ENCODE results near the gene CTNS. TPM values are rescaled to one million over a fixed set of nuclear protein-coding genes. Genes with fewer than 3 reads are reported as not detected.

CTNS gene
- polyA plus RNA-seq, 1 donor (not counting 4 experiments of a cell fraction or from before 2014, with no cell fraction given): 7.4 TPM

- no peaks in the 10 kb centered on the region for H3K27me3 ChIP-seq (ENCODE audit: control insufficient read depth, extremely low read depth, insufficient read depth, low read length)
- H4K20me1 ChIP-seq (ENCODE audit: control insufficient read depth, extremely low read depth, insufficient read depth, low read length): no peaks in the 10 kb centered on the region
- no peak overlapping the region for H3K4me3 ChIP-seq (ENCODE audit: control insufficient read depth in 2 of 3, extremely low read depth in 1 of 3, insufficient read depth in 2 of 3, low read depth in 1 of 3, low read length in 3 of 3)
- no peak for FAIRE-seq
- no peak overlapping the region for H3K9ac ChIP-seq (ENCODE audit: control insufficient read depth, extremely low read depth, insufficient read depth, low read length)
- H2AFZ ChIP-seq (ENCODE audit: control insufficient read depth, low read length): no peak overlapping the region
- no peaks in the 10 kb centered on the region for H3K9me1 ChIP-seq (ENCODE audit: control insufficient read depth, extremely low read depth, insufficient read depth, low read length)
- no peak overlapping the region for H3K27ac ChIP-seq (ENCODE audit: control insufficient read depth, insufficient read depth, low read length)
- H3K36me3 ChIP-seq (ENCODE audit: control insufficient read depth in 2 of 2, extremely low read depth in 1 of 2, insufficient read depth in 2 of 2, low read length in 2 of 2): peaks cover 0 to 5% of the 10 kb centered on the region in 2 experiments
- no peaks in the 10 kb centered on the region for H3K4me1 ChIP-seq (ENCODE audit: control insufficient read depth, extremely low read depth, insufficient read depth, low read length)
- no peaks in the 10 kb centered on the region for H3K9me3 ChIP-seq (ENCODE audit: control insufficient read depth, low read depth, low read length)
- no peaks in the 10 kb centered on the region for H3K79me2 ChIP-seq (ENCODE audit: control insufficient read depth, insufficient read depth, low read length)
- no peak for DNase-seq (ENCODE audit: low read depth, low spot score)
- dilution Hi-C loops (cut with MboI; ENCODE audit: extremely low pct_ligation_motif_present, low sequenced_read_pairs): no loop called here
- no peak overlapping the region for H3K4me2 ChIP-seq (ENCODE audit: control insufficient read depth, extremely low read depth, insufficient read depth, low read depth, low read length)
- TF ChIP-seq CTCF (optimal IDR thresholded peaks at IDR 0.05 in 1 of 3, IDR thresholded peaks at IDR 0.05 in 1 of 3, conservative IDR thresholded peaks at IDR 0.05 in 1 of 3; ENCODE audit: extremely low read depth in 1 of 3, insufficient read depth in 2 of 3, low read length in 3 of 3) (no peak), EZH2 (IDR thresholded peaks at IDR 0.05; ENCODE audit: low read length) (no peak)
These were observed 44.2 kb upstream of the CTNS start for GRCh38 chr17:3592216-3592860.

GRCh38 chr17:3593384-3593783 is 43.2 kb upstream of the CTNS start:
- Histone ChIP-seq H3K4me3 (ENCODE audit: control insufficient read depth in 2 of 3, extremely low read depth in 1 of 3, insufficient read depth in 2 of 3, low read depth in 1 of 3, low read length in 3 of 3) (no peak overlapping the region), H3K36me3 (ENCODE audit: control insufficient read depth in 2 of 2, extremely low read depth in 1 of 2, insufficient read depth in 2 of 2, low read length in 2 of 2) (peaks cover 0 to 2% of the 10 kb centered on the region in 2 experiments), H2AFZ (ENCODE audit: control insufficient read depth, low read length) (no peak overlapping the region), H3K9me1 (ENCODE audit: control insufficient read depth, extremely low read depth, insufficient read depth, low read length) (no peaks in the 10 kb centered on the region), H3K27ac (ENCODE audit: control insufficient read depth, insufficient read depth, low read length) (no peak overlapping the region), H3K4me2 (ENCODE audit: control insufficient read depth, extremely low read depth, insufficient read depth, low read depth, low read length) (no peak overlapping the region), H3K27me3 (ENCODE audit: control insufficient read depth, extremely low read depth, insufficient read depth, low read length) (no peaks in the 10 kb centered on the region), H3K9ac (ENCODE audit: control insufficient read depth, extremely low read depth, insufficient read depth, low read length) (no peak overlapping the region), H4K20me1 (ENCODE audit: control insufficient read depth, extremely low read depth, insufficient read depth, low read length) (no peaks in the 10 kb centered on the region), H3K79me2 (ENCODE audit: control insufficient read depth, insufficient read depth, low read length) (no peaks in the 10 kb centered on the region), H3K9me3 (ENCODE audit: control insufficient read depth, low read depth, low read length) (no peaks in the 10 kb centered on the region), H3K4me1 (ENCODE audit: control insufficient read depth, extremely low read depth, insufficient read depth, low read length) (no peaks in the 10 kb centered on the region)
- DNase-seq (ENCODE audit: low read depth, low spot score) (no peak), FAIRE-seq (no peak)
- dilution Hi-C loops (cut with MboI; ENCODE audit: extremely low pct_ligation_motif_present, low sequenced_read_pairs): no loop called here
- TF ChIP-seq CTCF (optimal IDR thresholded peaks at IDR 0.05 in 1 of 3, IDR thresholded peaks at IDR 0.05 in 1 of 3, conservative IDR thresholded peaks at IDR 0.05 in 1 of 3; ENCODE audit: extremely low read depth in 1 of 3, insufficient read depth in 2 of 3, low read length in 3 of 3): no peak
- TF ChIP-seq EZH2 (IDR thresholded peaks at IDR 0.05; ENCODE audit: low read length): no peak

Data from keratinocyte (primary cell).